Measurements from ENCODE around the gene ALDOB. TPM values are rescaled to one million over a fixed set of nuclear protein-coding genes. Genes with fewer than 3 reads are reported as not detected.

ALDOB gene
- total and polyA plus RNA-seq, 7 experiments from 2014 or later = not detected

DNA sequence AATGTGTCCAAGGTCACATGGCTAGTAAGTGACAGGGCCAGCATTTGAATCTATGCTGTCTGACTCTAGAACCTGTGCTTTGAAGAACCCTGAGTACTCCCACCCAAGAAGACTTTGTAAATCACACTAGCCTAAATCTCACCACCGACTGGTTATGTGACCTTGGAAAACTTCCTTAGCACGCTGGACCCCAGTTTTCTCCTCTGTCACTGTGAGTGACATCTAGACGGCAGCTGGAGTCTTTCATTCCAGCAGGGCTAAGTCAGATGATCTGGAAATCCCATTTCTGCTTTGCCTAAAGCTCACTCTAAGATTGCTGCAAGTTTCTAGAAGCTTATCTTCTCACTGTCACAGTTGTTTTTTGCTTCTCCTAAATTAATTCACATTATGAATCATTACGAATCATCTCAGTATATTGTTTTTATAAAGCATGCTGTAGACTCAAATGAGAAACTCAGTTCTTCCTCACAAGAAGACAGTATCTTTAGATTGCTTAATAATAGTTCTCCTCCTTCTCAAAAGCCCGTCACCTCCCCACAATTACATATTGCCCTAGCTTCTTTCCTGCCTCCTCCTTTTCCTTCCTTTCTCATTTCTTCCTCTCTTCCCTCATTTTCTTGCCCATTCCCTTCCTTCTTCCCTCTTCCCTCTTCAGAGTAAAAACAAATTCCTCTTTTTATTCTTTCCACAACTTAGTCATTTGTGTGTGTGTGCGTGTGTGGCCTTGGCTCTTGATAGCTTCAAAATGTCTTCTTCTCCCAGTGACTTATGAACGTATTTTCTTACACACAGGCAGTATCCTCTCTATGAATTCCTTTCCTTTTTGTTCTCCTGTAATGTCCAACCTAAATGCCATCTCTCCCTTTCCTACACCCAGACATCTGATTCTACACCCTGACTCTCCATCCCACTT is 16.8 kb downstream of the ALDOB start:
- H3K9me3 Mint-ChIP-seq = peaks cover 25 to 80% (median 48%) of the 10 kb centered on the region in 11 donors
- CTCF ChIA-PET = no interaction called here
- intact Hi-C loops (cut with micrococcal nuclease) = no loop called here

DNA sequence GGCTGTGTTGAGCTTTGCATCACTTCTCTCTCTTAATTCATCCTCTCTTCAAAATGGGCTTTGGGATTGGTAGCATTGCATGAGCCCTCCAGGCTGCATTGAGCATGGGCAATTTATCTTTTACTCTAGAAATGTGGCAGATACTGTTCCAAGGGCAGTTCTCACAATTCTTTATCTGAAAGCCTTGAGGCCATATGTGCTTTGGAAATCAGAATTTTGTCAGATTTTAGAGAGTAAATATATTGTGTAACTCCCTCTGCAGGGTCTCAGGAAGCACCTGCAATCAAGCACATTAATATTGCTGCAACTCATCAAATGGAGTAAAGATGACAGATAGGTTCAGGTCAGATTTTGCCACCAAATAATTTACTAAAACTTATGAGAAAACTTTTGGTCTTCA is 17.6 kb downstream of the ALDOB start:
- no peaks in the 10 kb centered on the region for H3K27me3 Mint-ChIP-seq
- H3K4me3 ChIP-seq (ENCODE audit: low read length) = no peak overlapping the region
- ChIA-PET CTCF (no interaction called here), POLR2A (no interaction called here)
- H3K36me3 ChIP-seq (ENCODE audit: control insufficient read depth in 2 of 3, insufficient read depth in 3 of 3, low read length in 3 of 3) = no peaks in the 10 kb centered on the region
- peaks cover 26 to 80% (median 53%) of the 10 kb centered on the region in 11 donors for H3K9me3 Mint-ChIP-seq
- peaks cover 4 to 39% (median 5%) of the 10 kb centered on the region in 3 experiments for H3K9me3 ChIP-seq (ENCODE audit: control insufficient read depth in 2 of 3, low read length in 3 of 3)
- no peaks in the 10 kb centered on the region for H3K27me3 ChIP-seq (ENCODE audit: control insufficient read depth in 2 of 2, insufficient read depth in 2 of 2, low read length in 2 of 2)
- no peaks in the 10 kb centered on the region for H3K4me1 ChIP-seq (ENCODE audit: control insufficient read depth in 2 of 2, insufficient read depth in 2 of 2, low read length in 2 of 2)
- H3K36me3 Mint-ChIP-seq = peaks cover 12 to 54% (median 37%) of the 10 kb centered on the region in 5 donors
- DNase-seq (no peak), ATAC-seq (no peak)
- H3K27ac ChIP-seq (ENCODE audit: low read depth, low read length) = no peak overlapping the region
- no peak overlapping the region for H3K27ac Mint-ChIP-seq
- H3K4me3 Mint-ChIP-seq = no peak overlapping the region
- no peaks in the 10 kb centered on the region for H3K4me1 Mint-ChIP-seq
- intact Hi-C loops (cut with micrococcal nuclease) = no loop called here

More for the DNA sequence above, 16.8 kb downstream of the ALDOB start:
- no peaks in the 10 kb centered on the region for H3K36me3 ChIP-seq (ENCODE audit: control insufficient read depth in 2 of 3, insufficient read depth in 3 of 3, low read length in 3 of 3)
- peaks cover 0 to 31% (median 5%) of the 10 kb centered on the region in 3 experiments for H3K9me3 ChIP-seq (ENCODE audit: control insufficient read depth in 2 of 3, low read length in 3 of 3)
- H3K27ac ChIP-seq (ENCODE audit: low read depth, low read length) = no peak overlapping the region
- H3K27me3 Mint-ChIP-seq = no peaks in the 10 kb centered on the region
- H3K36me3 Mint-ChIP-seq = peaks cover 6 to 54% (median 31%) of the 10 kb centered on the region in 5 donors
- H3K4me1 Mint-ChIP-seq = no peaks in the 10 kb centered on the region
- POLR2A ChIA-PET = no interaction called here
- H3K27ac Mint-ChIP-seq = no peak overlapping the region
- H3K27me3 ChIP-seq (ENCODE audit: control insufficient read depth in 2 of 2, insufficient read depth in 2 of 2, low read length in 2 of 2) = no peaks in the 10 kb centered on the region
- no peak for ATAC-seq
- H3K4me3 ChIP-seq (ENCODE audit: low read length) = no peak overlapping the region
- DNase-seq = no peak
- no peaks in the 10 kb centered on the region for H3K4me1 ChIP-seq (ENCODE audit: control insufficient read depth in 2 of 2, insufficient read depth in 2 of 2, low read length in 2 of 2)
- no peak overlapping the region for H3K4me3 Mint-ChIP-seq

DNA sequence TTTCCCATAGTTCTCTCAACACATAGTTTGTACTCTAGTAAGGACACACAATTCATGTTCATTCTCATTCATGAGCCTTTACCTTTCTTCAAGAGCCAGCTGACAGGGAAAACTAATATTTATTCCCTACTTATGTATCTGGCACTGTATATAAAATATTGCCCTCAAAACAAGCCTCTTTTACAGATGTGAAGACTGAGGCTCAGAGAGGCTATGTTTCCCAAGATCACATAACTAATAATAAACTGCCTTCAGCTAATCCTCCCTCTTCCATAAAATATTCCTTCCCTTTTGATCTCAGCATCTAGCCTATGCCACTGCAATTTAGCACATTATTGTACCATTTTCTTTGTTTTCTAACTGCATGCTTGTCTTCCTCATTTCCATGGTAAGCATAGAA is 18.2 kb downstream of the ALDOB start:
- Histone ChIP-seq H3K36me3 (ENCODE audit: control insufficient read depth in 2 of 3, insufficient read depth in 3 of 3, low read length in 3 of 3) (no peaks in the 10 kb centered on the region), H3K4me1 (ENCODE audit: control insufficient read depth in 2 of 2, insufficient read depth in 2 of 2, low read length in 2 of 2) (no peaks in the 10 kb centered on the region), H3K4me3 (ENCODE audit: low read length) (no peak overlapping the region), H3K27ac (ENCODE audit: low read depth, low read length) (no peak overlapping the region), H3K27me3 (ENCODE audit: control insufficient read depth in 2 of 2, insufficient read depth in 2 of 2, low read length in 2 of 2) (no peaks in the 10 kb centered on the region), H3K9me3 (ENCODE audit: control insufficient read depth in 2 of 3, low read length in 3 of 3) (peaks cover 4 to 43% (median 5%) of the 10 kb centered on the region in 3 experiments)
- Mint-ChIP-seq H3K36me3 (peaks cover 16 to 58% (median 41%) of the 10 kb centered on the region in 5 donors), H3K4me3 (no peak overlapping the region), H3K4me1 (no peaks in the 10 kb centered on the region), H3K9me3 (peaks cover 29 to 83% (median 57%) of the 10 kb centered on the region in 11 donors), H3K27ac (no peak overlapping the region), H3K27me3 (no peaks in the 10 kb centered on the region)
- ATAC-seq = no peak
- POLR2A ChIA-PET = no interaction called here
- DNase-seq = no peak
- intact Hi-C loops (cut with micrococcal nuclease) = no loop called here
- CTCF ChIA-PET = no interaction called here

DNA sequence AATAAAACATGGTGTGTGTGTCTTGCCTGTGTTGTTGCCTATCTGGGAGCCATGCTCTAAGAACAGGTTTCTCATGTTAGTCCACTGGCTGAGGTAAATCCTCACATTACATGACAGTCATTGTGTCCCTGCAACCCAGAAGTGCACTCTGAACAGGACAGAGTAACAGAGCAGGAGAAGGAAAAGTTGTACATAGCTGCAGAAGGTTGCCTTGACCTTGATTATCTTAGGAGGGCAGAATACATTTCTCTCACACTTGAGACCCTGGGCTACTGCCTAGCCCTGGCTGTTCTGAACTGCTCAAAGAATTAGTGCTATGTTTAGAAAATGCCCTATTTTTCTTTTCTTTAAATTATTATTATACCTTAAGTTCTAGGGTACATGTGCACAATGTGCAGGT is 20.0 kb downstream of the ALDOB start:
- Mint-ChIP-seq H3K36me3 (peaks cover 26 to 63% (median 41%) of the 10 kb centered on the region in 5 donors), H3K9me3 (peaks cover 30 to 89% (median 61%) of the 10 kb centered on the region in 11 donors), H3K27me3 (no peaks in the 10 kb centered on the region), H3K27ac (no peak overlapping the region), H3K4me1 (no peaks in the 10 kb centered on the region), H3K4me3 (no peak overlapping the region)
- H3K4me1 ChIP-seq (ENCODE audit: control insufficient read depth in 2 of 2, insufficient read depth in 2 of 2, low read length in 2 of 2) = no peaks in the 10 kb centered on the region
- ChIA-PET POLR2A (no interaction called here), CTCF (no interaction called here)
- H3K9me3 ChIP-seq (ENCODE audit: control insufficient read depth in 2 of 3, low read length in 3 of 3) = peaks cover 4 to 53% (median 11%) of the 10 kb centered on the region in 3 experiments
- H3K36me3 ChIP-seq (ENCODE audit: control insufficient read depth in 2 of 3, insufficient read depth in 3 of 3, low read length in 3 of 3) = no peaks in the 10 kb centered on the region
- DNase-seq (no peak), ATAC-seq (no peak)
- intact Hi-C loops (cut with micrococcal nuclease) = no loop called here
- no peak overlapping the region for H3K27ac ChIP-seq (ENCODE audit: low read depth, low read length)
- no peak overlapping the region for H3K4me3 ChIP-seq (ENCODE audit: low read length)
- no peaks in the 10 kb centered on the region for H3K27me3 ChIP-seq (ENCODE audit: control insufficient read depth in 2 of 2, insufficient read depth in 2 of 2, low read length in 2 of 2)

DNA sequence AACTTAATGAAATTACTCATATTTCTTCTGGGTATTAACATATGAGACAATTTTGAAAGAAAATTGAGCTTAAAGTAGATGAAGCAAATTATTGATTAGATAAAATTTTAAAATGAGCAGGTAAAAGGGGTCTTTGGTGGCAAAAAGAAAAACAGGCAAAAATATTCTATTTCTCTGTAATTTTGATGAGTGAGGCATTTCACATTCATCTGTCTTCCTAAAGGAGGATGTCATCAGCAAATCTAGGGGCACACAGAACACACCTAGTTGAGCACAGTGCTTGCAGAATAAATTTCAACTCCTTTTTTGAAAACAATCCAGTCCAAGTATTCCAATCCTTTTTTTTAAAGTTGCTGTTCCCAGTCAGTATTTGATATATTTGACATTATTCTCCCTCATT is 20.7 kb downstream of the ALDOB start:
- no peaks in the 10 kb centered on the region for H3K27me3 ChIP-seq (ENCODE audit: control insufficient read depth in 2 of 2, insufficient read depth in 2 of 2, low read length in 2 of 2)
- H3K4me3 ChIP-seq (ENCODE audit: low read length) = no peak overlapping the region
- H3K27ac ChIP-seq (ENCODE audit: low read depth, low read length) = no peak overlapping the region
- no peaks in the 10 kb centered on the region for H3K27me3 Mint-ChIP-seq
- peaks cover 29 to 64% (median 41%) of the 10 kb centered on the region in 5 donors for H3K36me3 Mint-ChIP-seq
- no peak for ATAC-seq
- CTCF ChIA-PET = no interaction called here
- H3K4me3 Mint-ChIP-seq = no peak overlapping the region
- H3K9me3 Mint-ChIP-seq = peaks cover 30 to 90% (median 57%) of the 10 kb centered on the region in 11 donors
- POLR2A ChIA-PET = interaction anchor here (0.7 kb wide), 1 partner anchor 119 kb away, joined by 3 read pairs; the partner anchor contains the start of gene RNF20
- intact Hi-C loops (cut with micrococcal nuclease) = no loop called here
- no peak overlapping the region for H3K27ac Mint-ChIP-seq
- H3K4me1 Mint-ChIP-seq = no peaks in the 10 kb centered on the region
- no peaks in the 10 kb centered on the region for H3K36me3 ChIP-seq (ENCODE audit: control insufficient read depth in 2 of 3, insufficient read depth in 3 of 3, low read length in 3 of 3)
- H3K4me1 ChIP-seq (ENCODE audit: control insufficient read depth in 2 of 2, insufficient read depth in 2 of 2, low read length in 2 of 2) = no peaks in the 10 kb centered on the region
- H3K9me3 ChIP-seq (ENCODE audit: control insufficient read depth in 2 of 3, low read length in 3 of 3) = peaks cover 11 to 56% (median 17%) of the 10 kb centered on the region in 3 experiments
- DNase-seq = no peak

DNA sequence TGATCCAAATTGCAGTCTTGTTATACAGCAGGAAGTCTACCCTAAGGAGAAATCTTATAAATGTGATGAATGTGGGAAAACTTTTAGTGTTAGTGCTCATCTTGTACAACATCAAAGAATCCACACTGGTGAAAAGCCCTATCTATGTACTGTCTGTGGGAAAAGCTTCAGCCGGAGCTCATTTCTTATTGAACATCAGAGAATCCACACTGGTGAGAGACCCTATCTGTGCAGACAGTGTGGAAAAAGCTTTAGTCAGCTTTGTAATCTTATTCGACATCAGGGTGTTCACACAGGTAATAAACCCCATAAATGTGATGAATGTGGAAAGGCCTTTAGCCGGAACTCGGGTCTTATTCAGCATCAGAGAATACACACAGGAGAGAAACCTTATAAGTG is 26.5 kb downstream of the ALDOB start:
- intact Hi-C loops (cut with micrococcal nuclease) = no loop called here

More for the DNA sequence above, 26.5 kb downstream of the ALDOB start:
- H3K4me3 ChIP-seq (ENCODE audit: low read length) = no peak overlapping the region
- ChIA-PET CTCF (no interaction called here), POLR2A (no interaction called here)
- H3K27ac ChIP-seq (ENCODE audit: low read depth, low read length) = no peak overlapping the region
- peaks cover 20 to 49% (median 27%) of the 10 kb centered on the region in 3 experiments for H3K36me3 ChIP-seq (ENCODE audit: control insufficient read depth in 2 of 3, insufficient read depth in 3 of 3, low read length in 3 of 3)
- Mint-ChIP-seq H3K27ac (no peak overlapping the region), H3K27me3 (no peaks in the 10 kb centered on the region), H3K9me3 (peaks cover 12 to 97% (median 67%) of the 10 kb centered on the region in 11 donors), H3K4me3 (no peak overlapping the region), H3K36me3 (peaks cover 56 to 80% (median 74%) of the 10 kb centered on the region in 5 donors), H3K4me1 (peaks cover 0 to 6% (median 0%) of the 10 kb centered on the region in 7 donors)
- H3K4me1 ChIP-seq (ENCODE audit: control insufficient read depth in 2 of 2, insufficient read depth in 2 of 2, low read length in 2 of 2) = no peaks in the 10 kb centered on the region
- DNase-seq (no peak), ATAC-seq (no peak)
- H3K9me3 ChIP-seq (ENCODE audit: control insufficient read depth in 2 of 3, low read length in 3 of 3) = peaks cover 28 to 70% (median 34%) of the 10 kb centered on the region in 3 experiments
- no peaks in the 10 kb centered on the region for H3K27me3 ChIP-seq (ENCODE audit: control insufficient read depth in 2 of 2, insufficient read depth in 2 of 2, low read length in 2 of 2)

Measured in naive thymus-derived CD4-positive, alpha-beta T cell (primary cell).